Hair follicle dermal papilla cell (primary cell): Measurements from ENCODE around the gene USP5. TPM values are rescaled to one million over a fixed set of nuclear protein-coding genes. Genes with fewer than 3 reads are reported as not detected.

Experiments
- total RNA-seq: library from RNA; depleted of rRNA; stranded (reverse); fragments of >200 nt; gene quantifications from 2 replicates; pipeline ENCODE4 v1.2.3, GENCODE V29; 2012

The USP5 gene
- total RNA-seq, result 87.1 and 94.1 TPM in 2 replicates

GRCh38 chr12:6851921-6852650, at the start of gene USP5:
Gene USP5, plus strand, starts transcription at chr12:6852150. Its CDS starts 30 bp downstream, at chr12:6852180.

GRCh38 chr12:6821591-6822425, 30.1 kb upstream of the USP5 start, which contains the start of gene GPR162:
Gene GPR162, plus strand, starts transcription at chr12:6821821. Its CDS starts 2,078 bp downstream, at chr12:6823899.

GRCh38 chr12:6827982-6828780, 23.8 kb upstream of the USP5 start, which contains the start of gene P3H3:
Gene P3H3, plus strand, starts transcription at chr12:6828407. Its CDS starts 34 bp downstream, at chr12:6828441.

GRCh38 chr12:6840761-6841515, 11.0 kb upstream of the USP5 start, which contains the start of gene GNB3:
Gene GNB3, plus strand, starts transcription at chr12:6840925. Its CDS starts 363 bp downstream, at chr12:6841288.

GRCh38 chr12:6851153-6851920, 613 bp upstream of the USP5 start, which contains the start of gene CDCA3:
Gene CDCA3, minus strand, starts transcription at chr12:6851286. Its CDS starts 334 bp downstream, at chr12:6850952.

GRCh38 chr12:6867413-6868210, 15.7 kb downstream of the USP5 start, which contains the start of gene TPI1:
Gene TPI1, plus strand, starts transcription at chr12:6867531. Its CDS starts 36 bp downstream, at chr12:6867567.

GRCh38 chr12:6873094-6874014, 21.4 kb downstream of the USP5 start, which contains the start of gene SPSB2:
Gene SPSB2, minus strand, starts transcription at chr12:6873303. Its CDS starts 402 bp downstream, at chr12:6872901.

GRCh38 chr12:6904280-6905276, 52.6 kb downstream of the USP5 start, which contains the start of gene LRRC23:
Gene LRRC23, plus strand, starts transcription at chr12:6904822. Its CDS starts 812 bp downstream, at chr12:6905634.

GRCh38 chr12:6914246-6914946, 62.4 kb downstream of the USP5 start, which contains the start of gene ENO2:
Gene ENO2, plus strand, starts transcription at chr12:6914580. Its CDS starts 1,253 bp downstream, at chr12:6915833.

Other genes with a start within 250 kb of the USP5 start
- 197 and 241 TPM in 2 replicates for gene CHD4, start 244.8 kb upstream of the USP5 start, total RNA-seq
- gene LPAR5, start 216.2 kb upstream of the USP5 start, total RNA-seq, result 0.12 TPM in 1 of 2 replicates, not detected in the other
- 0.16 TPM in 1 of 2 replicates, not detected in the other for gene ACRBP, start 204.7 kb upstream of the USP5 start, total RNA-seq
- 36.5 and 40.1 TPM in 2 replicates for gene ING4, start 189.0 kb upstream of the USP5 start, total RNA-seq
- gene ZNF384, start 162.8 kb upstream of the USP5 start, total RNA-seq, result 27.1 and 30.8 TPM in 2 replicates
- 0.24 and 2.1 TPM in 2 replicates for gene PIANP, start 151.3 kb upstream of the USP5 start, total RNA-seq
- gene COPS7A, start 128.1 kb upstream of the USP5 start, total RNA-seq, result 98.8 and 101 TPM in 2 replicates
- gene MLF2, start 99.0 kb upstream of the USP5 start, total RNA-seq, result 171 and 183 TPM in 2 replicates
- gene PTMS, start 85.8 kb upstream of the USP5 start, total RNA-seq, result 84.2 and 108 TPM in 2 replicates
- gene LAG3, start 79.6 kb upstream of the USP5 start, total RNA-seq, result 0.16 and 0.61 TPM in 2 replicates
- gene CD4, start 62.6 kb upstream of the USP5 start, total RNA-seq, result 1.7 and 3.2 TPM in 2 replicates
- 4.6 and 7.3 TPM in 2 replicates for gene GPR162, start 30.3 kb upstream of the USP5 start, total RNA-seq
- 72.1 and 81.9 TPM in 2 replicates for gene P3H3, start 23.7 kb upstream of the USP5 start, total RNA-seq
- gene GNB3, start 11.2 kb upstream of the USP5 start, total RNA-seq, result 1.9 and 5.8 TPM in 2 replicates
- 1.5 and 3.3 TPM in 2 replicates for gene CDCA3, start 864 bp upstream of the USP5 start, total RNA-seq
- 504 and 543 TPM in 2 replicates for gene TPI1, start 15.4 kb downstream of the USP5 start, total RNA-seq
- 10.4 and 11.8 TPM in 2 replicates for gene SPSB2, start 21.2 kb downstream of the USP5 start, total RNA-seq
- 6.9 and 8.9 TPM in 2 replicates for gene LRRC23, start 52.7 kb downstream of the USP5 start, total RNA-seq
- 8.0 and 11.4 TPM in 2 replicates for gene ENO2, start 62.4 kb downstream of the USP5 start, total RNA-seq
- gene ATN1, start 75.8 kb downstream of the USP5 start, total RNA-seq, result 19.8 TPM in 2 replicates
- gene RNU7-1, start 91.7 kb downstream of the USP5 start, total RNA-seq, result not detected in 2 replicates
- 65.3 and 67.2 TPM in 2 replicates for gene C12orf57, start 91.9 kb downstream of the USP5 start, total RNA-seq
- gene PTPN6, start 99.2 kb downstream of the USP5 start, total RNA-seq, result 0.61 and 0.65 TPM in 2 replicates
- 167 and 182 TPM in 2 replicates for gene PHB2, start 118.5 kb downstream of the USP5 start, total RNA-seq
- 21.4 and 22.2 TPM in 2 replicates for gene EMG1, start 118.8 kb downstream of the USP5 start, total RNA-seq
- gene LPCAT3, start 166.3 kb downstream of the USP5 start, total RNA-seq, result 29.2 and 33.6 TPM in 2 replicates
- gene C1S, start 208.6 kb downstream of the USP5 start, total RNA-seq, result 222 and 306 TPM in 2 replicates
- gene C1R, start 240.3 kb downstream of the USP5 start, total RNA-seq, result 363 and 481 TPM in 2 replicates